Kidney capillary endothelial cell (primary cell): ENCODE results near the gene KIRREL3.

Experiments
- DNase-seq: peaks from one replicate; pipeline ENCODE4 v3.0.0-alpha.2; 2018; ENCODE audit warnings: low spot score

The KIRREL3 gene

GRCh38 chr11:126529037-126529436 is 471.5 kb downstream of the KIRREL3 start:
- DNase-seq = no peak

- no peak for DNase-seq
Observed at GRCh38 chr11:126528075-126528474, 472.5 kb downstream of the KIRREL3 start.

- no peak for DNase-seq
Observed at GRCh38 chr11:126527651-126528050, 472.9 kb downstream of the KIRREL3 start.

GRCh38 chr11:126526471-126526870 is 474.1 kb downstream of the KIRREL3 start:
- DNase-seq = no peak

GRCh38 chr11:126525702-126526101 is 474.9 kb downstream of the KIRREL3 start:
- DNase-seq = no peak

GRCh38 chr11:126525216-126525615 is 475.4 kb downstream of the KIRREL3 start:
- DNase-seq = no peak

GRCh38 chr11:126523441-126524205 is 476.9 kb downstream of the KIRREL3 start:
- no peak for DNase-seq

- DNase-seq = no peak
Observed at GRCh38 chr11:126522606-126523005, 478.0 kb downstream of the KIRREL3 start.

GRCh38 chr11:126522152-126522551 is 478.4 kb downstream of the KIRREL3 start:
- DNase-seq = no peak

GRCh38 chr11:126521196-126521595 is 479.4 kb downstream of the KIRREL3 start:
- no peak for DNase-seq

- DNase-seq = no peak
Observed at GRCh38 chr11:126519764-126520734, 480.5 kb downstream of the KIRREL3 start.

GRCh38 chr11:126518972-126519690 is 481.4 kb downstream of the KIRREL3 start:
- no peak for DNase-seq

- DNase-seq = no peak
Observed at GRCh38 chr11:126518071-126518971, 482.2 kb downstream of the KIRREL3 start.

- DNase-seq = no peak
Observed at GRCh38 chr11:126515501-126515900, 485.1 kb downstream of the KIRREL3 start.

GRCh38 chr11:126514061-126514693 is 486.4 kb downstream of the KIRREL3 start:
- DNase-seq = no peak

- DNase-seq = no peak
Observed at GRCh38 chr11:126512741-126513715, 487.5 kb downstream of the KIRREL3 start.

GRCh38 chr11:126512251-126512650 is 488.3 kb downstream of the KIRREL3 start:
- DNase-seq = no peak

GRCh38 chr11:126511475-126512115 is 489.0 kb downstream of the KIRREL3 start:
- no peak for DNase-seq
